B cell (primary cell): Measurements from ENCODE around the gene ADCY2. TPM values are rescaled to one million over a fixed set of nuclear protein-coding genes. Genes with fewer than 3 reads are reported as not detected.

Experiments used
- ATAC-seq: fragments of 200-7000 bp; cut with Tn5 transposase; one replicate; pipeline ENCODE4 v1.10.0; 2021; ENCODE audit warnings: low read depth, mild to moderate bottlenecking, moderate number of reproducible peaks, moderate library complexity
- CTCF ChIA-PET: fragments of 350-600 bp; sonication (Branson Sonifier 250); formaldehyde crosslinking; loops from one replicate; lab custom pipeline; 2021; ENCODE audit warnings: antibody characterized with exemption, inconsistent platforms; lab: Charles Lee
- POLR2A ChIA-PET: fragments of 350-600 bp; sonication (Branson Sonifier 250); formaldehyde crosslinking; loops from one replicate; lab custom pipeline; 2021; ENCODE audit warnings: antibody characterized with exemption; lab: Charles Lee
- DNase-seq: peaks from one replicate; pipeline ENCODE4 v3.0.0; 2013
- H2AFZ ChIP-seq: 2 replicates; pipeline ENCODE4 v1.6.1; 2012; ENCODE audit warnings: mild to moderate bottlenecking, low read depth, low read length; ENCODE audit not compliant: insufficient read depth, poor library complexity, severe bottlenecking
- H3K27ac ChIP-seq, 2 donors: 1 replicate in 1 of 2; 2 replicates in 1 of 2; pipeline ENCODE4 v1.5.1; 2012 to 2013; ENCODE audit warnings: low read length in 2 of 2, mild to moderate bottlenecking in 2 of 2, moderate library complexity in 1 of 2
- H3K27me3 ChIP-seq, 4 experiments: fragments of 200-600 bp in 1 of 4; sonication (generic) in 1 of 4; replicated peaks in 1 of 4; 1 replicate in 2 of 4; 2 replicates in 2 of 4; pipeline versions ENCODE4 v1.6.1 to v1.7.0; 2013 to 2016; ENCODE audit warnings: low read length in 3 of 4, mild to moderate bottlenecking in 2 of 4, mixed read lengths in 1 of 4, moderate library complexity in 1 of 4; ENCODE audit not compliant: insufficient read depth in 4 of 4, control insufficient read depth in 3 of 4; ENCODE audit errors: control extremely low read depth in 1 of 4
- H3K36me3 ChIP-seq, 2 experiments: replicated peaks in 1 of 2; 1 replicate in 1 of 2; 2 replicates in 1 of 2; pipeline versions ENCODE4 v1.6.1 to v1.7.1; 2013; ENCODE audit warnings: low read length in 1 of 2; ENCODE audit not compliant: insufficient read depth in 2 of 2, control insufficient read depth in 1 of 2; ENCODE audit errors: control extremely low read depth in 1 of 2, extremely low read depth in 1 of 2
- H3K4me1 ChIP-seq, 2 donors: fragments of 200-600 bp in 1 of 2; sonication (generic) in 1 of 2; 1 replicate in 1 of 2; 2 replicates in 1 of 2; pipeline versions ENCODE4 v1.5.1 to v1.6.1; 2013 to 2017; ENCODE audit warnings: low read length in 2 of 2; ENCODE audit not compliant: control insufficient read depth in 2 of 2, insufficient read depth in 2 of 2
- H3K4me2 ChIP-seq: replicated peaks from 2 replicates; pipeline ENCODE3; 2012; ENCODE audit warnings: mild to moderate bottlenecking, low read depth, low read length; ENCODE audit not compliant: poor library complexity, severe bottlenecking
- H3K4me3 ChIP-seq, 5 experiments: fragments of 200-600 bp in 1 of 5; sonication (generic) in 1 of 5; 1 replicate in 3 of 5; 2 replicates in 2 of 5; pipeline versions ENCODE4 v1.5.1 to v1.7.0; 2011 to 2016; ENCODE audit warnings: low read length in 4 of 5, mild to moderate bottlenecking in 4 of 5, low read depth in 2 of 5, control low read depth in 1 of 5, moderate library complexity in 1 of 5; ENCODE audit not compliant: insufficient read depth in 1 of 5; ENCODE audit errors: control extremely low read depth in 1 of 5, extremely low read depth in 1 of 5
- H3K79me2 ChIP-seq: fragments of 200-600 bp; sonication (generic); one replicate; pipeline ENCODE4 v1.6.0; 2016; ENCODE audit warnings: low read length; ENCODE audit not compliant: control insufficient read depth, insufficient read depth
- H3K9ac ChIP-seq: fragments of 200-600 bp; sonication (generic); 2 replicates; pipeline ENCODE4 v1.6.1; 2017; ENCODE audit warnings: mild to moderate bottlenecking, low read length, moderate library complexity
- H3K9me3 ChIP-seq, 3 donors: one replicate each; pipeline versions ENCODE4 v1.6.1 to v1.7.1; 2013; ENCODE audit warnings: low read length in 2 of 3; ENCODE audit not compliant: control insufficient read depth in 2 of 3, insufficient read depth in 1 of 3; ENCODE audit errors: control extremely low read depth in 1 of 3
- H4K20me1 ChIP-seq: 2 replicates; pipeline ENCODE4 v1.6.0; 2012; ENCODE audit warnings: mild to moderate bottlenecking, low read length; ENCODE audit not compliant: insufficient read depth, control insufficient read depth, poor library complexity, severe bottlenecking
- H3K27ac Mint-ChIP-seq: one replicate; pipeline ENCODE4 v1.8.0; 2021; ENCODE audit warnings: mixed read lengths
- H3K27me3 Mint-ChIP-seq: one replicate; pipeline ENCODE4 v1.8.0; 2021; ENCODE audit warnings: mixed read lengths
- H3K4me1 Mint-ChIP-seq: one replicate; pipeline ENCODE4 v1.8.0; 2021; ENCODE audit warnings: mixed read lengths
- H3K4me3 Mint-ChIP-seq: one replicate; pipeline ENCODE4 v1.8.0; 2021; ENCODE audit warnings: mixed read lengths
- H3K9me3 Mint-ChIP-seq: one replicate; pipeline ENCODE4 v1.8.0; 2022; ENCODE audit warnings: mixed read lengths; ENCODE audit not compliant: insufficient read depth
- CTCF ChIP-seq: fragments of 200-600 bp; IDR thresholded peaks from one replicate; pipeline ENCODE4 v1.8.0; 2022; ENCODE audit warnings: antibody characterized with exemption, mild to moderate bottlenecking
- EZH2 ChIP-seq: IDR thresholded peaks from 2 replicates; pipeline ENCODE4 v1.6.1; 2012; ENCODE audit warnings: borderline replicate concordance, low read depth, mild to moderate bottlenecking, moderate library complexity, low read length; ENCODE audit not compliant: insufficient read depth, poor library complexity, severe bottlenecking
- WGBS: methylation state at CpG from one replicate; pipeline ENCODE4 v1.1.5; 2013; ENCODE audit warnings: missing lambda C conversion rate; ENCODE audit not compliant: insufficient coverage; 5-methylcytosine and 5-hydroxymethylcytosine counted together
- intact Hi-C: fragments of 100-400 bp; cut with micrococcal nuclease; formaldehyde crosslinking; loops from one replicate; pipeline ENCODE4 v1.10.0; 2022
- polyA plus RNA-seq: library from polyadenylated mRNA; depleted of rRNA; stranded (reverse); fragments of >200 nt; gene quantifications from 2 replicates; pipeline ENCODE4 v1.2.3, GENCODE V29; 2012
- total RNA-seq, 2 donors: library from RNA; stranded (reverse); fragments of 120-200 nt in 1 of 2; gene quantifications; 1 replicate in 1 of 2; 2 replicates in 1 of 2; pipeline versions ENCODE4 v1.2.3 to v1.2.4, GENCODE V29; 2013 to 2022

The ADCY2 gene
- total and polyA plus RNA-seq, 2 donors (not counting 1 experiment from before 2014, with no cell fraction given): not detected

GRCh38 chr5:7395432-7395946, 449 bp upstream of the ADCY2 start:
- 3% methylated on average over 11 of the region's 31 CpGs for WGBS
- ChIA-PET POLR2A (no interaction called here), CTCF (no interaction called here)
- Histone ChIP-seq H3K9ac (no peak overlapping the region), H3K27ac (no peak overlapping the region), H2AFZ (no peak overlapping the region), H3K9me3 (peaks cover 0 to 18% (median 0%) of the 10 kb centered on the region in 3 donors), H3K4me1 (no peaks in the 10 kb centered on the region), H3K36me3 (no peaks in the 10 kb centered on the region), H3K79me2 (no peaks in the 10 kb centered on the region), H4K20me1 (no peaks in the 10 kb centered on the region), H3K27me3 (peaks cover 0 to 20% (median 5%) of the 10 kb centered on the region in 4 experiments), H3K4me3 (no peak overlapping the region), H3K4me2 (no peak overlapping the region)
- H3K9me3 Mint-ChIP-seq: no peaks in the 10 kb centered on the region
- no peak overlapping the region for H3K4me3 Mint-ChIP-seq
- no peak for TF ChIP-seq EZH2
- no peak for TF ChIP-seq CTCF
- no peak for DNase-seq
- H3K4me1 Mint-ChIP-seq: peaks cover 3% of the 10 kb centered on the region
- intact Hi-C loops: no loop called here
- peaks cover 43% of the 10 kb centered on the region for H3K27me3 Mint-ChIP-seq
- H3K27ac Mint-ChIP-seq: no peak overlapping the region
- ATAC-seq: no peak

- no peak overlapping the region for H3K9ac ChIP-seq
- H3K9me3 Mint-ChIP-seq: no peaks in the 10 kb centered on the region
- no peak overlapping the region for H3K4me3 ChIP-seq
- no peaks in the 10 kb centered on the region for H3K4me1 ChIP-seq
- ChIA-PET POLR2A (no interaction called here), CTCF (no interaction called here)
- no peak for DNase-seq
- peaks cover 0 to 20% (median 5%) of the 10 kb centered on the region in 4 experiments for H3K27me3 ChIP-seq
- intact Hi-C loops: no loop called here
- no peak overlapping the region for H3K27ac ChIP-seq
- peaks cover 40% of the 10 kb centered on the region for H3K27me3 Mint-ChIP-seq
- peaks cover 3% of the 10 kb centered on the region for H3K4me1 Mint-ChIP-seq
- peaks cover 0 to 18% (median 0%) of the 10 kb centered on the region in 3 donors for H3K9me3 ChIP-seq
- no peaks in the 10 kb centered on the region for H3K36me3 ChIP-seq
- TF ChIP-seq CTCF (no peak), EZH2 (no peak)
- no peak overlapping the region for H3K4me2 ChIP-seq
- no peak overlapping the region for H3K27ac Mint-ChIP-seq
- H2AFZ ChIP-seq: no peak overlapping the region
- 10% methylated on average over 24 of the region's 27 CpGs for WGBS
- no peak overlapping the region for H3K4me3 Mint-ChIP-seq
- H3K79me2 ChIP-seq: no peaks in the 10 kb centered on the region
- no peaks in the 10 kb centered on the region for H4K20me1 ChIP-seq
- no peak for ATAC-seq
Measured at GRCh38 chr5:7396713-7397454, 946 bp downstream of the ADCY2 start.
